AG04449 (cell line): Measurements from ENCODE around the gene ZNF488.

Experiments
- CTCF ChIA-PET: fragments of 350-600 bp; formaldehyde crosslinking; extraction: SDS; loops from one replicate; lab custom pipeline; 2021; ENCODE audit warnings: antibody characterized with exemption; lab: Yijun Ruan, JAX
- POLR2A ChIA-PET: fragments of 400-600, 350-600 bp; formaldehyde crosslinking; extraction: SDS; loops from one replicate; lab custom pipeline; 2020; ENCODE audit warnings: antibody characterized with exemption, inconsistent platforms; lab: Yijun Ruan, JAX
- DNase-seq: peaks from one replicate; pipeline ENCODE4 v3.0.0-alpha.2; 2010; ENCODE audit warnings: low read depth, low spot score
- H3K4me3 ChIP-seq: 2 replicates; pipeline ENCODE4 v1.5.1; 2011; ENCODE audit warnings: low read depth, mild to moderate bottlenecking, control low read depth, low read length
- CTCF ChIP-seq: IDR thresholded peaks from one replicate; pipeline ENCODE4 v1.5.1; 2011; ENCODE audit warnings: mild to moderate bottlenecking, moderate library complexity, low read length, control low read depth, inconsistent platforms; ENCODE audit not compliant: insufficient read depth; ENCODE audit errors: missing control alignments

Gene ZNF488

GRCh38 chr10:47410271-47410670 is 26.2 kb upstream of the ZNF488 start:
- ChIA-PET POLR2A (no interaction called here), CTCF (no interaction called here)
- no peak for DNase-seq
- TF ChIP-seq CTCF, result no peak
- no peak overlapping the region for H3K4me3 ChIP-seq

- ChIA-PET CTCF (no interaction called here), POLR2A (no interaction called here)
- no peak for TF ChIP-seq CTCF
- DNase-seq, result no peak
- no peak overlapping the region for H3K4me3 ChIP-seq
Observed at GRCh38 chr10:47409866-47410256, 25.8 kb upstream of the ZNF488 start.

- ChIA-PET POLR2A (no interaction called here), CTCF (interaction anchor here (0.6 kb wide), 1 partner anchor 368 kb away, joined by 3 read pairs; no protein-coding TSS in a partner anchor)
- TF ChIP-seq CTCF, result no peak
- no peak for DNase-seq
- H3K4me3 ChIP-seq, result no peak overlapping the region
Observed at GRCh38 chr10:47409171-47409865, 25.2 kb upstream of the ZNF488 start.

GRCh38 chr10:47408606-47409005 is 24.5 kb upstream of the ZNF488 start:
- TF ChIP-seq CTCF, result no peak
- H3K4me3 ChIP-seq, result no peak overlapping the region
- DNase-seq, result no peak
- ChIA-PET CTCF (no interaction called here), POLR2A (no interaction called here)

- POLR2A ChIA-PET, result no interaction called here
Observed at GRCh38 chr10:47406870-47407691, 23.0 kb upstream of the ZNF488 start.

More at GRCh38 chr10:47406870-47407691, 23.0 kb upstream of the ZNF488 start:
- no peak overlapping the region for H3K4me3 ChIP-seq
- TF ChIP-seq CTCF, result no peak
- no peak for DNase-seq
- CTCF ChIA-PET, result no interaction called here
